A549 (cell line): ENCODE results near the gene TAF13. TPM values are rescaled to one million over a fixed set of nuclear protein-coding genes. Genes with fewer than 3 reads are reported as not detected.
A peak's percentile ranks its signal among the peaks of the same experiment; 100 is the strongest.

Source experiments
- ATAC-seq, 2 experiments: fragments of 200-7000 bp in 1 of 2; fragments of >200 bp in 1 of 2; cut with Nextera tagmentation in 1 of 2; cut with Tn5 transposase in 1 of 2; 3 replicates each; pipeline versions ENCODE4 v1.8.0 to v1.9.1; 2018 to 2020; ENCODE audit warnings: mild to moderate bottlenecking in 1 of 2, moderate library complexity in 1 of 2
- CTCF ChIA-PET: fragments of 300-600 bp; sonication (Branson Sonifier 250); formaldehyde crosslinking; extraction: SDS; loops from one replicate; lab custom pipeline; 2021; ENCODE audit warnings: antibody characterized with exemption, inconsistent platforms; lab: Yijun Ruan, JAX
- POLR2A ChIA-PET: fragments of 350-600 bp; formaldehyde crosslinking; extraction: SDS; loops from one replicate; lab custom pipeline; 2021; ENCODE audit warnings: antibody characterized with exemption, inconsistent platforms; lab: Yijun Ruan, JAX
- DNase-seq, 2 experiments: peaks; one replicate each; pipeline versions ENCODE4 v3.0.0 to v3.0.0-alpha.2; 2011 to 2016; ENCODE audit warnings: low read depth in 1 of 2, low spot score in 1 of 2
- FAIRE-seq: peaks from 2 replicates; lab custom pipeline; 2011; peaks lifted over from hg19 to GRCh38; lab: Jason Lieb, UNC
- H3K27ac ChIP-seq, 2 experiments: fragments of >200 bp; sonication (Bioruptor Twin); formaldehyde crosslinking; 3 replicates each; pipeline ENCODE4 v1.5.1; 2016 to 2017
- H3K4me1 ChIP-seq: fragments of >200 bp; sonication (Bioruptor Twin); formaldehyde crosslinking; 3 replicates; pipeline ENCODE4 v1.6.1; 2016
- H3K4me2 ChIP-seq: fragments of >200 bp; sonication (Bioruptor Twin); formaldehyde crosslinking; 3 replicates; pipeline ENCODE4 v1.6.1; 2016
- H3K4me3 ChIP-seq: fragments of >200 bp; sonication (Bioruptor Twin); formaldehyde crosslinking; 3 replicates; pipeline ENCODE4 v1.5.1; 2016
- H3K9me3 ChIP-seq: fragments of >200 bp; sonication (Bioruptor Twin); formaldehyde crosslinking; 3 replicates; pipeline ENCODE4 v1.6.1; 2016
- ATOH8 ChIP-seq: fragments of 250-450 bp; sonication (Bioruptor Pico); IDR thresholded peaks from 2 replicates; pipeline ENCODE4 v1.5.0; 2020; ENCODE audit warnings: low read depth, mild to moderate bottlenecking, moderate library complexity
- BCL3 ChIP-seq: fragments of >200 bp; sonication (Bioruptor Twin); formaldehyde crosslinking; IDR thresholded peaks from 3 replicates; pipeline ENCODE4 v1.6.1; 2016
- BHLHE40 ChIP-seq: IDR thresholded peaks from 2 replicates; pipeline ENCODE4 v1.6.1; 2012; ENCODE audit warnings: low read depth, low read length, inconsistent platforms
- CBX2 ChIP-seq: fragments of 200-600 bp; sonication (generic); IDR thresholded peaks from 2 replicates; pipeline ENCODE4 v1.6.1; 2016; ENCODE audit warnings: low read depth, mild to moderate bottlenecking, borderline replicate concordance
- CEBPB ChIP-seq, 2 experiments: fragments of >200 bp in 1 of 2; sonication (Bioruptor Twin) in 1 of 2; formaldehyde crosslinking in 1 of 2; IDR thresholded peaks; 2 replicates each; pipeline ENCODE4 v1.6.1; 2012 to 2016
- CTCF ChIP-seq: fragments of >200 bp; sonication (Bioruptor Twin); formaldehyde crosslinking; IDR thresholded peaks from 3 replicates; pipeline ENCODE4 v1.5.1; 2016
- E2F6 ChIP-seq: IDR thresholded peaks from 2 replicates; pipeline ENCODE4 v1.6.1; 2012; ENCODE audit warnings: low read depth, borderline replicate concordance
- EP300 ChIP-seq, 2 experiments: fragments of >200 bp; sonication (Bioruptor Twin); formaldehyde crosslinking; IDR thresholded peaks; 2 replicates in 1 of 2; 3 replicates in 1 of 2; pipeline ENCODE4 v1.6.1; 2016 to 2017
- FOSL2 ChIP-seq, 2 experiments: fragments of 450-650 bp in 1 of 2; fragments of >200 bp in 1 of 2; sonication (Bioruptor Twin) in 1 of 2; formaldehyde crosslinking; IDR thresholded peaks; 2 replicates each; pipeline versions ENCODE4 v1.5.0 to v1.6.1; 2016 to 2020; ENCODE audit warnings: mild to moderate bottlenecking in 1 of 2, moderate library complexity in 1 of 2
- GATA3 ChIP-seq: IDR thresholded peaks from 2 replicates; pipeline ENCODE4 v1.6.1; 2012; ENCODE audit warnings: borderline replicate concordance
- HEYL ChIP-seq: fragments of 250-450 bp; sonication (Bioruptor Pico); IDR thresholded peaks from 2 replicates; pipeline ENCODE4 v1.8.0; 2021; ENCODE audit warnings: mild to moderate bottlenecking, moderate library complexity
- HOXA7 ChIP-seq: fragments of 250-450 bp; sonication (Bioruptor Pico); IDR thresholded peaks from 2 replicates; pipeline ENCODE4 v1.5.0; 2020; ENCODE audit warnings: mild to moderate bottlenecking, moderate library complexity
- JUN ChIP-seq, 2 experiments: fragments of >200 bp; sonication (Bioruptor Twin); formaldehyde crosslinking; IDR thresholded peaks; 2 replicates in 1 of 2; 3 replicates in 1 of 2; pipeline ENCODE4 v1.6.1; 2016 to 2017
- KDM1A ChIP-seq: fragments of 200-600 bp; sonication (generic); IDR thresholded peaks from 2 replicates; pipeline ENCODE4 v1.6.1; 2016; ENCODE audit warnings: low read depth, mild to moderate bottlenecking
- KDM5A ChIP-seq: fragments of 200-600 bp; sonication (generic); IDR thresholded peaks from 2 replicates; pipeline ENCODE4 v1.6.1; 2016; ENCODE audit warnings: antibody characterized with exemption, mild to moderate bottlenecking
- MAX ChIP-seq: IDR thresholded peaks from 2 replicates; pipeline ENCODE4 v1.6.1; 2012
- MAZ ChIP-seq: fragments of 150-350 bp; IDR thresholded peaks from 2 replicates; pipeline ENCODE4 v1.6.1; 2014; ENCODE audit warnings: antibody characterized with exemption, low read depth, low read length, borderline replicate concordance
- MYC ChIP-seq: IDR thresholded peaks from 2 replicates; pipeline ENCODE4 v1.6.1; 2012; ENCODE audit warnings: mild to moderate bottlenecking, inconsistent platforms, low read length, improper control_type of control experiment, borderline replicate concordance
- PBX3 ChIP-seq: IDR thresholded peaks from 2 replicates; pipeline ENCODE4 v1.6.1; 2012
- PHF8 ChIP-seq: fragments of 200-600 bp; sonication (generic); IDR thresholded peaks from 2 replicates; pipeline ENCODE4 v1.6.1; 2016; ENCODE audit warnings: low read depth, mild to moderate bottlenecking, antibody characterized with exemption, moderate library complexity, borderline replicate concordance
- POLR2A ChIP-seq: IDR thresholded peaks from 2 replicates; pipeline ENCODE4 v1.6.1; 2012; ENCODE audit warnings: mild to moderate bottlenecking, low read length
- RAD21 ChIP-seq, 2 experiments: fragments of >200 bp in 1 of 2; sonication (Bioruptor Twin) in 1 of 2; formaldehyde crosslinking in 1 of 2; IDR thresholded peaks in 1 of 2; conservative IDR thresholded peaks in 1 of 2; 2 replicates in 1 of 2; 3 replicates in 1 of 2; pipeline ENCODE4 v1.6.1; 2012 to 2018; ENCODE audit warnings: inconsistent platforms in 1 of 2
- RARB ChIP-seq: fragments of 250-450 bp; sonication (Bioruptor Pico); IDR thresholded peaks from 2 replicates; pipeline ENCODE4 v1.8.0; 2021; ENCODE audit warnings: mild to moderate bottlenecking, moderate library complexity
- SMC3 ChIP-seq: fragments of >200 bp; sonication (Bioruptor Twin); formaldehyde crosslinking; IDR thresholded peaks from 3 replicates; pipeline ENCODE4 v1.6.1; 2018; ENCODE audit warnings: inconsistent platforms
- TFCP2L1 ChIP-seq: fragments of 250-450 bp; sonication (Bioruptor Pico); IDR thresholded peaks from 2 replicates; pipeline ENCODE4 v1.5.0; 2021; ENCODE audit warnings: mild to moderate bottlenecking
- ZSCAN20 ChIP-seq: fragments of 250-450 bp; sonication (Bioruptor Pico); IDR thresholded peaks from 2 replicates; pipeline ENCODE4 v1.8.0; 2022; ENCODE audit warnings: mild to moderate bottlenecking, moderate library complexity
- WGBS: methylation state at CpG from one replicate; pipeline ENCODE4 v1.1.6; 2017; ENCODE audit errors: missing lambda C conversion rate; 5-methylcytosine and 5-hydroxymethylcytosine counted together
- polyA plus RNA-seq, 4 experiments: library from polyadenylated mRNA; depleted of rRNA in 3 of 4; stranded (reverse); fragments of >200 nt; fragmentation: RNase III in 1 of 4; extraction: RNeasy Plus Mini Kit Qiagen cat#74134 plus additional on column Dnase treatment in 1 of 4; gene quantifications; 2 replicates in 3 of 4; 3 replicates in 1 of 4; pipeline ENCODE4 v1.2.3, GENCODE V29; 2011 to 2017

Gene TAF13
- polyA plus RNA-seq, 2 of the 4 experiments (the other 2 are of a cell fraction): 46.7 to 50.5 TPM

GRCh38 chr1:109104364-109105151 is 28.8 kb upstream of the TAF13 start:
- Histone ChIP-seq H3K4me1 (peaks cover 6% of the 10 kb centered on the region), H3K27ac (no peak overlapping the region), H3K9me3 (no peaks in the 10 kb centered on the region), H3K4me2 (0 out of 3 replicates have a peak overlapping the region, but pooled peaks have one; percentile 22), H3K4me3 (no peak overlapping the region)
- ChIA-PET CTCF (interaction anchor here (1.2 to 3.2 kb wide), 2 partner anchors 8 kb away, joined by 3 to 16 read pairs; a partner anchor contains a TSS), POLR2A (interaction anchor here (0.6 kb wide), 1 partner anchor 94 kb away, joined by 3 read pairs; no protein-coding TSS in a partner anchor)
- FAIRE-seq (no peak), ATAC-seq (no peak), DNase-seq (no peak)
- TF ChIP-seq E2F6 (no peak), CEBPB (IDR thresholded peaks at IDR 0.05) (peak; percentile 53 to 75; a peak in 3 of 4 replicates)
- WGBS: 83% methylated on average over 14 of the region's 20 CpGs

- Histone ChIP-seq H3K4me1 (peaks cover 9% of the 10 kb centered on the region), H3K4me3 (peak overlapping the region; percentile 93), H3K27ac (peak overlapping the region; percentile 93 to 94), H3K4me2 (peak overlapping the region; percentile 76), H3K9me3 (no peaks in the 10 kb centered on the region)
- 2% methylated on average over 60 of the region's 77 CpGs for WGBS
- ChIA-PET CTCF (interaction anchor here (0.6 to 3.9 kb wide), 36 partner anchors 9 to 446 kb away, joined by 3 to 50 read pairs (median 4); partner anchors contain the start of genes TAF13 and TMEM167B), POLR2A (interaction anchor here (0.5 to 2.5 kb wide), 19 partner anchors 8 to 365 kb away, joined by 3 to 51 read pairs (median 5); partner anchors contain the start of genes CLCC1, SARS1, TAF13 and TMEM167B)
- DNase-seq: peak; percentile 80 to 97
- peak; percentile 97 to 98 for ATAC-seq
- no peak for FAIRE-seq
- 0 out of 2 replicates have a peak, but pooled peaks have one; percentile 27 for TF ChIP-seq MAZ
- TF ChIP-seq PBX3: peak; percentile 69; the same call in 1 of the 2 replicates
- no peak for TF ChIP-seq HOXA7 (CRISPR knock-in tag)
- peak; percentile 96 for TF ChIP-seq MAX
- 0 out of 2 replicates have a peak, but pooled peaks have one; percentile 36 for TF ChIP-seq RARB (CRISPR knock-in tag)
- no peak; the same call in 1 of the 2 replicates for TF ChIP-seq GATA3
- 0 out of 2 replicates have a peak, but pooled peaks have one; percentile 48 for TF ChIP-seq TFCP2L1 (CRISPR knock-in tag)
- TF ChIP-seq EP300 (IDR thresholded peaks at IDR 0.05): no peak
- no peak for TF ChIP-seq HEYL (CRISPR knock-in tag)
- TF ChIP-seq JUN (IDR thresholded peaks at IDR 0.05): peak; percentile 80 to 93
- TF ChIP-seq CBX2: no peak
- peak; percentile 78 for TF ChIP-seq PHF8
- peak; percentile 89 for TF ChIP-seq MYC
- TF ChIP-seq ATOH8: peak; percentile 33; the same call in 1 of the 2 replicates
- TF ChIP-seq FOSL2 (IDR thresholded peaks at IDR 0.05): no peak
- no peak for TF ChIP-seq FOSL2 (CRISPR knock-in tag; IDR thresholded peaks at IDR 0.05)
- peak; percentile 36 to 53; a peak in 4 of 5 replicates for TF ChIP-seq RAD21 (conservative IDR thresholded peaks at IDR 0.05 in 1 of 2, IDR thresholded peaks at IDR 0.05 in 1 of 2)
- TF ChIP-seq POLR2A: peak; percentile 98
- peak; percentile 23; the same call in 1 of the 2 replicates for TF ChIP-seq KDM5A
- TF ChIP-seq KDM1A: no peak
- peak; percentile 87 for TF ChIP-seq BCL3
- peak; percentile 93 for TF ChIP-seq E2F6
- TF ChIP-seq SMC3: peak; percentile 74
- peak; percentile 52 for TF ChIP-seq BHLHE40
- TF ChIP-seq ZSCAN20 (CRISPR knock-in tag): no peak
- TF ChIP-seq CTCF: peak; percentile 62
Measured at GRCh38 chr1:109099938-109100773, 24.4 kb upstream of the TAF13 start.
